Activated CD8-positive, alpha-beta T cell treated with anti-CD3 and anti-CD28 coated beads for 36 hours (primary cell): ENCODE measurements around the gene STYXL2. TPM values are rescaled to one million over a fixed set of nuclear protein-coding genes. Genes with fewer than 3 reads are reported as not detected.

ENCODE experiments used
- ATAC-seq: fragments of 200-7000 bp; cut with Tn5 transposase; one replicate; pipeline ENCODE4 v1.10.0; 2021; ENCODE audit warnings: mild to moderate bottlenecking, moderate library complexity
- CTCF ChIA-PET: fragments of 350-600 bp; sonication (Branson Sonifier 250); formaldehyde crosslinking; loops from one replicate; lab custom pipeline; 2021; ENCODE audit warnings: antibody characterized with exemption; lab: Charles Lee
- POLR2A ChIA-PET: fragments of 350-600 bp; sonication (Branson Sonifier 250); formaldehyde crosslinking; loops from one replicate; lab custom pipeline; 2021; ENCODE audit warnings: antibody characterized with exemption; lab: Charles Lee
- DNase-seq: peaks from one replicate; pipeline ENCODE4 v3.0.0-alpha.2; 2020
- H3K27ac Mint-ChIP-seq: one replicate; pipeline ENCODE4 v1.8.0; 2021; ENCODE audit warnings: mild to moderate bottlenecking, mixed read lengths
- H3K27me3 Mint-ChIP-seq: one replicate; pipeline ENCODE4 v1.8.0; 2021; ENCODE audit warnings: mixed read lengths
- H3K36me3 Mint-ChIP-seq: one replicate; pipeline ENCODE4 v1.8.0; 2021; ENCODE audit warnings: low read depth, mixed read lengths
- H3K4me1 Mint-ChIP-seq: one replicate; pipeline ENCODE4 v1.8.0; 2021; ENCODE audit warnings: low read depth, mixed read lengths
- H3K4me3 Mint-ChIP-seq: one replicate; pipeline ENCODE4 v1.8.0; 2021; ENCODE audit warnings: mild to moderate bottlenecking, moderate library complexity, mixed read lengths
- H3K9me3 Mint-ChIP-seq: one replicate; pipeline ENCODE4 v1.8.0; 2021; ENCODE audit warnings: mixed read lengths
- CTCF ChIP-seq: fragments of 200-600 bp; IDR thresholded peaks from one replicate; pipeline ENCODE4 v1.8.0; 2022; ENCODE audit warnings: antibody characterized with exemption, mild to moderate bottlenecking
- intact Hi-C: fragments of 100-400 bp; cut with micrococcal nuclease; formaldehyde crosslinking; loops from one replicate; pipeline ENCODE4 v1.10.0; 2022
- total RNA-seq, 2 experiments: library from RNA; stranded (reverse); gene quantifications; one replicate each; pipeline ENCODE4 v1.2.3, GENCODE V29; 2021

STYXL2 gene
- total RNA-seq, 2 experiments from 2014 or later = not detected

GRCh38 chr1:167086768-167087167, 7.1 kb upstream of the STYXL2 start:
- no peaks in the 10 kb centered on the region for H3K9me3 Mint-ChIP-seq
- H3K27ac Mint-ChIP-seq = no peak overlapping the region
- H3K4me1 Mint-ChIP-seq = peaks cover 20% of the 10 kb centered on the region
- ATAC-seq (no peak), DNase-seq (no peak)
- intact Hi-C loops = no loop called here
- no peaks in the 10 kb centered on the region for H3K27me3 Mint-ChIP-seq
- no peak for TF ChIP-seq CTCF
- no peaks in the 10 kb centered on the region for H3K36me3 Mint-ChIP-seq
- CTCF ChIA-PET = interaction anchor here (1.2 to 1.5 kb wide), 3 partner anchors 11 to 27 kb away, joined by 3 to 5 read pairs (median 3); no protein-coding TSS in a partner anchor
- no peak overlapping the region for H3K4me3 Mint-ChIP-seq
- POLR2A ChIA-PET = no interaction called here

GRCh38 chr1:167088746-167089417, 5.0 kb upstream of the STYXL2 start:
- Mint-ChIP-seq H3K27me3 (no peaks in the 10 kb centered on the region), H3K4me3 (no peak overlapping the region), H3K4me1 (peaks cover 27% of the 10 kb centered on the region), H3K27ac (no peak overlapping the region), H3K36me3 (no peaks in the 10 kb centered on the region), H3K9me3 (no peaks in the 10 kb centered on the region)
- ChIA-PET CTCF (interaction anchor here (1.0 to 1.7 kb wide), 4 partner anchors 22 to 179 kb away, joined by 3 to 6 read pairs (median 4); no protein-coding TSS in a partner anchor), POLR2A (interaction anchor here (0.6 kb wide), 1 partner anchor 85 kb away, joined by 4 read pairs; no protein-coding TSS in a partner anchor)
- DNase-seq = no peak
- intact Hi-C loops = no loop called here
- no peak for TF ChIP-seq CTCF
- no peak for ATAC-seq

- ATAC-seq (no peak), DNase-seq (no peak)
- no peak for TF ChIP-seq CTCF
- intact Hi-C loops = no loop called here
- Mint-ChIP-seq H3K4me3 (no peak overlapping the region), H3K27ac (peak overlapping the region; percentile 87), H3K27me3 (no peaks in the 10 kb centered on the region), H3K9me3 (no peaks in the 10 kb centered on the region), H3K4me1 (peaks cover 27% of the 10 kb centered on the region), H3K36me3 (no peaks in the 10 kb centered on the region)
- ChIA-PET POLR2A (no interaction called here), CTCF (interaction anchor here (2.3 to 3.5 kb wide), 2 partner anchors 31 to 35 kb away, joined by 9 to 21 read pairs; no protein-coding TSS in a partner anchor)
Measured at GRCh38 chr1:167089939-167090313, 3.9 kb upstream of the STYXL2 start.

- intact Hi-C loops = no loop called here
- Mint-ChIP-seq H3K4me1 (peaks cover 32% of the 10 kb centered on the region), H3K27ac (peak within 1 kb of the TSS; percentile 87), H3K27me3 (no peaks in the 10 kb centered on the region), H3K9me3 (no peaks in the 10 kb centered on the region), H3K4me3 (no peak within 1 kb of the TSS), H3K36me3 (no peaks in the 10 kb centered on the region)
- ATAC-seq = peak; percentile 79
- TF ChIP-seq CTCF = no peak
- POLR2A ChIA-PET = no interaction called here
- CTCF ChIA-PET = interaction anchor here (1.2 to 3.5 kb wide), 3 partner anchors 31 to 129 kb away, joined by 3 to 21 read pairs (median 9); no protein-coding TSS in a partner anchor
- peak; percentile 20 for DNase-seq
Measured at GRCh38 chr1:167090314-167090942, 3.4 kb upstream of the STYXL2 start, which contains the start of gene GPA33. TSS of gene GPA33 (minus strand) at chr1:167090377. CDS start at chr1:167090287, 90 bp downstream.

- no peak for TF ChIP-seq CTCF
- no peak overlapping the region for H3K4me3 Mint-ChIP-seq
- CTCF ChIA-PET = interaction anchor here (0.9 to 3.5 kb wide), 5 partner anchors 26 to 184 kb away, joined by 3 to 21 read pairs (median 3); no protein-coding TSS in a partner anchor
- no peaks in the 10 kb centered on the region for H3K36me3 Mint-ChIP-seq
- intact Hi-C loops = no loop called here
- H3K27ac Mint-ChIP-seq = no peak overlapping the region
- H3K27me3 Mint-ChIP-seq = no peaks in the 10 kb centered on the region
- peaks cover 1% of the 10 kb centered on the region for H3K9me3 Mint-ChIP-seq
- ATAC-seq (no peak), DNase-seq (no peak)
- POLR2A ChIA-PET = interaction anchor here (0.8 kb wide), 1 partner anchor 323 kb away, joined by 4 read pairs; no protein-coding TSS in a partner anchor
- H3K4me1 Mint-ChIP-seq = peaks cover 30% of the 10 kb centered on the region
Measured at GRCh38 chr1:167092653-167093052, 1.2 kb upstream of the STYXL2 start.
